ENCODE measurements around the gene MLN.

Gene MLN

GRCh38 chr6:33771146-33772081 is 32.4 kb downstream of the MLN start:
- DNase-seq = peak; percentile 86

DNA sequence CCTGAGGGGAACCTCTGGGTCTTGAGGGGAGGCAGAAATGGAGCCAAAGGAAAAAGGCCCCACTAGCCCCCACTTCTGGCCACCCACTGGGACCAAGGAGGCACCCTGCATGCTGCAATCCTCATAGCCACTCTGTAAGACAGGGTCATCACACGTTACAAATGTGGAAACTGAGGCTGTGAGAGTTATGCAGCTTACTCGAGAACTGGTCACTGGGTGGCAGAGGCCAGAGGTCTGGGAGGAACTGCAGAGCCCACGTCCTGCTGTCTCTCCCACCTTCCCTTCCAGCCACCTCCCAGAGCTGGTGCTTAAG is 33.0 kb downstream of the MLN start:
- no peak for DNase-seq

GRCh38 chr6:33770124-33770832 is 33.5 kb downstream of the MLN start:
- no peak for DNase-seq

DNA sequence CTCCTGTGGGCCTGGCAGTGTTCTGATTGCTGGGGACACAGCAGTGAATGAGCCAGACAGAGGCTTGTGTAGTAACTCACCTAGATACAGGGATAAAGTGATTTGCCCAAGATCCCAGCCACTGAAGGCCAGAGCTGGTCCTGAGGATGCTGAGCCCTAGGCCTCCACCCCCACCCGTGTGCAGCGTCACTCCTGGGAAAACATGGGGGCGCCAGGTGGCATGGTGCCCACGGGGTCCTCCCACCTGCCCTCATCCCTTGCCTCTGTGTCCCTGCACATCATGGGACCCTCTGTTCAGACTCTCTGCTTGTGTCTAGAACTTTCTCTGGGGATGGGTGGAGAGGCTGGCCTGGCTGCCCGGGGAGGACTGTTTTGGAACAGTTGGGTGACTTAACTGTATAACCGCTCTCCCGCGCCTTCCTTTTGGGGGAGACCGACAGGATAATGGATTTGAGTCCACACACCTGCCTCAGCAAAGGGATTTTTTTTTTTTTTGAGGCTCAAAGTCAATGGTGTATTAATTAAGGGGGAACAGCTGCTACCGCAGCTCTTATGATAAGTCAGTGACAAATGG is 34.5 kb downstream of the MLN start:
- DNase-seq = no peak

DNA sequence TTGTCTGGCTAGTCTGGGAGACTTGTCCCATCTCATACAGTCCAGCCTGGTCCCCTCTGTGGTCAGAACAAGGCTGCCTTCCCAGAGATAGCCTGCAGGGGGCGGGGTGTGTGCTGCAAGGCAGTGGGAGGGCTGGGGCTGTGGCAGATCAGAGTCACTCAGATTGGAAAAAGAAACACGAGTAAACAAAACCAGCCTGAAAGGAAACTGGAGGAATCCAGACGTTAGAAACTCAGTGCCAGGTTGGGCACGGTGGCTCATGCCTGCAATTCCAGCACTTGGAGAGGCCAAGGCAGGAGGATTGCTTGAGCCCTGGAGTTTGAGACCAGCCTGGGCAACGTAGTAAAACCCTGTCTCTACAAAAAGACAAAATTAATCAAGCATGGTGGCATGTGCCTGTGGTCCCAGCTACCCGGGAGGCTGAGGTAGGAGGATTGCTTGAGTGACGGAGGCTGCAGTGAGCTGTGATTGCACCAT is 35.1 kb downstream of the MLN start:
- DNase-seq = peak; percentile 90

DNA sequence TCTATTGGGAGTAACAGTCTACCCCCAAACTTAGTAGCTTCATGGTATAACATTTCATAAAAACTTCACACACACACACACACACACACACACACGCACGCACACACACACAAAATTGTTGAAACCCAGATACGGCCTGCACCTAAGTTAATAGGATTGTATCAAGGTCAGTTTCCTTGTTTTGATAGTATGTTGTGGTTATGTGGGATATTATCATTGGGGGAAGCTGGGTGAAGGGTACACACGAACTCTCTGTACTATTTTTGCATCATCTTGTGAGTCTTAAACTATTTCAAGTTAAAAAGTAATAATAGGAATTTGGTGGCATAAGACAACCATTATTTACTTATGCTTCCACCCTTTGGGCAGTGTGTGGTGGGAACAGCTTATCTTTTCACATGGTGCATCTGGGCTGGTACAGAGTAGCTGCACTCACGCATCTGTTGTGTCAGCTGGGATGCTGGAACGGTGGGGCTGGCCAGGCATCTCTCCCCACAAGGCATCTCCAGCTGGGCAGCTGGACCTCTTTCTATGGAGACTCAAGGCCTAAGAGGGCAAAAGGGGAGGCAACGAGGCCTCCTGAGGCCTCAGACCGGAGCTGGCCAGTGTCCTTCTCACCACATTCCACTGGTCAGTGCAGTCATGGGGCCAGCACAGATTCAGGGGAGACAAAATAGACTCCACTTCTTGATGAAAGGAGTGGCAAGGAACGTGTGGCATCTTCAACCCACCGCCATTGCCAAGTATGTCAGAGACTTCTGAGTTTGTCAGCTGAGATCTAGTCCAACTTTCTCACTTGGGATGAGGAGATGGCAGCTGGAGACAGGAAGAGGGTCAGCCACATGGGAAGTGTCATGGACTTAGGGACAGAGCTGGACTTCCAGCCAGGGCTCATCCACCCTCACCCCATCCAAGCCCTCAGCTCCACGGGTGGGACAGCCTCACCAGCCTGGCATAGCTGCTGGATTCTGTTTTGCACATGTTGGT is 36.6 kb downstream of the MLN start:
- DNase-seq = no peak

DNA sequence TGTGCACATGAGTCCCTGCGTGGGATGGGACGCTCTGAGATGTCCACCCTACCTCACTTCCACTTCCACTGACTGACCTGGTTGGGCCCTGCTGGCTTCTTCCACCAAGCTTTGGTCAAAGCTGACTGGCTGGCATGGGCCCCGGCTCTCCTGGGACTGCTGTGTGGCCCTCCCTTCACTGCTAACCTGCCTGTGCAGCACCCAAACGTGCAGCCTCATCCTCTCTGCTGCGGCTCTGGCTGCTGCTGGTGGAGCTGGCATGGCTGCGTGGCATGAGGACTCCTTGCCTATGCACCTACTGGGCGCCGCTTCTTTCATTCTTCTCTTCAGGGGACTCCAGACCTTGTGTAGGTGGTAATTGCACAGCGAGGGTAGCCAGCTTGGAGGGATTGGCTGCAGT is 38.4 kb downstream of the MLN start:
- DNase-seq = no peak

DNA sequence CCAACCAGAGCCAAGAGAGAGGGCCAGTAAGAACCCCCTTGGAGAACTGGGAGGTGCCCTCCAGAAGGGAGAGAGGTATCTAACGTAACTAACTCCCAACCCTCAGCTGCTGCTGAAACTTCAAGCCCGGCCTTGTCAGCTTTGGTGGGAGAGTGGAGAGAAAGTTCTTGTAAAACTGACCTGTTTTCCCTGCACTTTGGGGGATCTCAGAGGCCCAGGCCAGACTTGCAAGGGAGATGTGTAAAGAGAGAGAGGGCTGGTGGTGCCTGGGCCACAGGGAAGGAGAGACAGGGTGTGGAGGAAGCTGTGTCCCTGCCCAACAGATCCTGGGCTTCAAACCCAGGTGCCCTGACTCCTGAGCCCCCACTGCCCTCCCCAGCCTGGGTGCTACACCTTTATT is 39.8 kb downstream of the MLN start:
- DNase-seq = no peak

GRCh38 chr6:33763483-33763882 is 40.3 kb downstream of the MLN start:
- no peak for DNase-seq

DNA sequence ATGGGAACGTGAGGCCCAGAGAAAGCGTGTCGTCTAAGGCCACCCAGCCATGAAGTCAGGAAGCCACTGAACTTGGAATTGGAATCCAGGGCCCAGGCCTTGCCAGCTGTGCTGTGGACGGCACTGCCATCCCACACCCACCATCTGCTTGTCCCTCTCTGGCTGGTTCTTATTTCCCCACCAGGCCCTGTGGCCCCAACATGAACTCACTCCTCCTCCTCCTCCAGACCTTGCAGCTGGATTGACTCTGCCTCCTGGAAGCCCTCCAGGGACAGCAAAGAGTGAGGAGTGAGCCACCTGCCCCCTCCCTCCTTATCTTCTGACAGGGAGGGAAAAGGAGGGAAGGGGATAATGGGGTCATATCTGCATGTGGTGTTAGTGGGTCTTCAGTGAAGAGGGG is 41.1 kb downstream of the MLN start:
- DNase-seq = no peak

DNA sequence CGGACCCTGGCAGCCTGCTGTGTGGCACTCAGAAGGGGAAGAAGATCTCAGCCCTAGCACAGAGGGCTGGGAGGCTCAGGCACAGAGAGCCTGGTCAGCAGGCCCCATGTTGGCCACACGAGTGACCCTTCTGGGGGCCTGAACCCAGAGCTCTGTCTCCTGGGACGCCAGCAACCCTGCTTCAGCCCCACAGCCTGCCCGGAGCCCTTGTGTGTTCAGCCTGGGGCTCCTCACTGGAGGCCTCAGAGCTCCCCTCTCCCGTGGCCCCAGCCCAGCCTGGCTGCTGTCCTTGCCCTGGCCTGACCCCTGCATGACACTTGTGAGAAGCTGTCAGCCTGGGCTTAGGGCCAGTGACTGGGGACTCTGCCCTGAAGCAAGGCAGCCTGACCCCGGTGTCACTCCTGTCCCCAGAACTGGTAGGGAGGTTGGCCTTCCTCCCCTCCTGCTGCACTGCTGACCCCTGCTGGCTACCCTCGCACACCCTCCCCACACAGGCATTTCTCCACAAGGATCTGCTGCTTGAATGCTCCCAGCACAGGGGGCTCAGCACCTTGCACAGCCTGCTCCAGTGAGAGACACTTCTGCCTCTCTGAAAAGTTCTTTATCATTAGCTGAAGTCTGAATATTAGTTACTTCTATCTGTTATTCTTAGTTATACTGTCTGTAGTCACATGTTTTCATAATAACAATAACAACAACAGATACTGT is 41.7 kb downstream of the MLN start:
- peak; percentile 64 for DNase-seq

- no peak for DNase-seq
Observed at GRCh38 chr6:33761581-33761921, 42.3 kb downstream of the MLN start.

DNA sequence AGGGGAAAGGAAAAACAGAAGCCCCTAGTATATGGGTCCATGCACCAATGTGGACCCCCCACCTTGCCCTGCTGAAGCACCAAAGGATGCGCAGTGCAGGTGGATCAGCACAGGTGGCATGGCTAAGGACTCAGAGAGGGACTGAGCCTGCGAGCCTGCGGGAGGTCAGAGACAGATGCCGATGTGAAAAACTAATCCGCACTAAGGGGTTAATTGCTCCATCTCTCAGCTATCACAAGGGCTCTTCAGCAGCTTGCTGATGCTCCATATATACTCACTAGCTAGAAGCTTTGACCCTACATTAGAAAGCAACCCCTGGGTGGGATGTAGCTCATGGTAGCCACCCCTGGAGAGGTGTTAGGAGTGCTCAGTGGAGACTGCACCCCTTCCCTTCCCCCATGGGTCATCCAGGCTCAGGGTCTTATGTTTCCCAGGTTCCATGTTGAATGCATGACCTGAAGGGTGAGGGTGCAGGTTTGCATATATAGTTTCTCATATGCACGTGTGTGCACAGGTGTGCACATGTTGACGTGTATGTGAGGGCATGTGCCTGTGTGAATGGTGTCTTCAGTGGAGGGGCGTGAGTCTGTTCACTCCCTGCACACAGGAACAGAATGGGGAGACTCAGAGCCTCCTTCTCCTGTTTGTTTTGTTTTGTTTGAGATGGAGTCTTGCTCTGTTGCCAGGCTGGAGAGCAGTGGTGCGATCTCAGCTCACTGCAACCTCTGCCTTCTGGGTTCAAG is 43.7 kb downstream of the MLN start:
- DNase-seq = no peak

DNA sequence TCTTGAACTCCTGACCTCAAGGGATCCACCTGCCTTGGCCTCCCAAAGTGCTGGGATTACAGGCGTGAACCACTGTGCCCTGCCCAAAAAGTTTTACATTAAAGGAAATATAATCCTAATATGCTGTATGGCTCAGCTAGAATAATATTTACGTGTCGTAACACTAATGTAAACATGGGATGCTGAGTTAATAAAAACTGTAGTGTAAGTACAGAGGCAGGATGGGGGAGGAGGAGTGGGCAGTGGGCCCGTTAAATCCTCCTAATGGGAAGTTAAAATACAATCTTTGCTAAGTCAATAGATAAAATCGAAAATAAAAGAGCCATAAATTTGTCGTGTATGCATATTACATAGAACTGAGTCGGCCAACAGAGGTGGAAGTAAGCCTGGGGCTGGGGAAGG is 45.0 kb downstream of the MLN start:
- no peak for DNase-seq

DNA sequence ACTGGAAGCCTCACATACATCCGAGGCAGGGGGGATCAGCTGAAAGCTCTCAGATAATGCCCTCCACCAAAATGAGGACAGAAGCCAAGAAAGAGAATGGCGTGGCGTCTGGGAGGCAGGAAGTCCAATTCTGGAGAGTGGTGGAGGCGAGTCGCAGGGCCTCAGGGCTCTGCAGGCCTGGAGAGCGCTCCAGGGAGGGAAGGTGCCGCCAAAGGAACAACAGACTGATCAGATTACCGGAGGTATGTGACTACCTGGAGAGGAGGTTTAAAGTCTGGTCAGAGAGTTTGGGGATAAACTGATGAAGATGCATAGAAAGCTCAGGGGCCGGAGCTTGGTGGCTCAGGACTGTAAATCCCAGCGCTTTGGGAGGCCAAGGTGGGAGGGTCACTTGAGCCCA is 45.9 kb downstream of the MLN start:
- DNase-seq = no peak

DNA sequence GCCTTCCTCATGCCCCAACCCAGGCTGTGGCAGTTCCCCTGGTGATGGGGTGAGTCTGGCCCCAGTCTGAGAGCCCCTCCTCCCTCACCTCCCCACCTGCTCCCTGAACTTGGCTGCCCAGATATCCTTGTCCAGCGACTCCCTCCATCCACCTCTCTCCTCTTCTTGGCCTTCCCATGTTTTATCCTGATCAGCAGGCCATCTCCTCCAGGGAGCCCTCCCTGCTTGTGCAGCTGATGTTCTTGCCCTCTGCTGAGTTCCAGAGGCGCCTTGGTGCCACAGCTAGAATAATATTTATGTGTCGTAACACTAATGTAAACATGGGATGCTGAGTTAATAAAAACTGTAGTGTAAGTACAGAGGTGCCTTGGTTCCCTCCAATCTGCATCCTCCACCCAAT is 46.7 kb downstream of the MLN start:
- DNase-seq = no peak

DNA sequence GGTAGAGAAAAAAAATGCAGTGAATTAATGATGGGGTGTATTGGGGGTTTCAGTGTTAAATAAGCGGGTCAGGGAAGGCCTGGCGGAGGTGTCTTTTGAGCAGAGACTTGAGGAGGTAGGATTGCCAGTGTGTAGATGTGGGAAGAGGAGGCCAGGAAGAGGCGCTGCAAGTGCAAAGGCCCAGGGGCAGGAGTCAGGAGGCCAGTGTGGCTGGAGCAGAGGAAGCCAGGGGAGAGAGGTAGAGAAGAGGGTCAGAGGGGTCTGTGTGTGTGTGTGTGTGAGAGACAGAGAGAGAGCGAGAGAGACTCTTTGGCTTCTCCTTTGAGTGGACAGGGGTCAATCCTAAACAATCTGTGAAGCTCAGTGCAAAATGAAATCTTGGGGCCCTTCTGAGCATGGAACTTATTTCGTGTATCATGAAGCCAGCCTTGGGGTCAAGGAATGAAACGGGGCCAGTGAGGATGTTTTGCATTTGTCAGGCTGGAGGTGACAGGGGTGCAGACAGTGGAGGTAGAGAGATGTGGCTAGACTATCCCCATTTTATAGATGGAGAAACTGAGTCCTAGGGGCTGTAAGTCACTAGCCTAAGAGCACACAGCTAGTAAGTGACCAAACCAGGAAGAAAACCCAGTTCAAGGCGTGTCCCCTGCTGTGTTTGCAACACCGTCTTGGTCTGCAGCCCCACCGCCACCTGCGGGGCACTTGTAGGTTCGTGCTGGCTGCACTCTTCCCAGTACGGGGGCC is 47.4 kb downstream of the MLN start:
- no peak for DNase-seq

GRCh38 chr6:33755070-33755869 is 48.5 kb downstream of the MLN start:
- DNase-seq = no peak

DNA sequence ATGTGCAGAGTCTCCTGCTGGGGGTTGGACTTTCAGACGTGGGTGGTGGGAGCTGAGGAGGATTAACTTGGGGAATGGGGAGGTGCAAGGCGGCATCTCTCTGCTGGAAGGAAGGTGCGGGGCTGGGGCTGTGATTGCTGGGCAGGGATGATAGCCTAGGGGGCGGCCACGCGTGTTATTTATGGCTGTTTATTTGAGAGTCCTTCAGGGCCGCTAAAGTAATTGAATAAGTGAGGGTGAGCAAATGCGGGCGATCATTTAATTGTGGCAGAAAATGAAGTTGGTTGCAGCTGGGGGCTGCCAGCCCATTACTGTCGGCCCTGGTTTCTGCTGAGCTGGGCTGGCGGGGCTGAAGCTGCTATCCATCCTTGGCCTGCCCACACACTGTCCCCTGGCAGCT is 49.6 kb downstream of the MLN start:
- no peak for DNase-seq

GRCh38 chr6:33752646-33753015 is 51.2 kb downstream of the MLN start:
- no peak for DNase-seq
